B cell (primary cell): ENCODE results near the gene CIT. TPM values are rescaled to one million over a fixed set of nuclear protein-coding genes. Genes with fewer than 3 reads are reported as not detected.

ENCODE experiments used
- ATAC-seq: fragments of 200-7000 bp; cut with Tn5 transposase; one replicate; pipeline ENCODE4 v1.10.0; 2021; ENCODE audit warnings: low read depth, mild to moderate bottlenecking, moderate number of reproducible peaks, moderate library complexity
- CTCF ChIA-PET: fragments of 350-600 bp; sonication (Branson Sonifier 250); formaldehyde crosslinking; loops from one replicate; lab custom pipeline; 2021; ENCODE audit warnings: antibody characterized with exemption, inconsistent platforms; lab: Charles Lee
- POLR2A ChIA-PET: fragments of 350-600 bp; sonication (Branson Sonifier 250); formaldehyde crosslinking; loops from one replicate; lab custom pipeline; 2021; ENCODE audit warnings: antibody characterized with exemption; lab: Charles Lee
- DNase-seq: peaks from one replicate; pipeline ENCODE4 v3.0.0; 2013
- H2AFZ ChIP-seq: 2 replicates; pipeline ENCODE4 v1.6.1; 2012; ENCODE audit warnings: mild to moderate bottlenecking, low read depth, low read length; ENCODE audit not compliant: insufficient read depth, poor library complexity, severe bottlenecking
- H3K27ac ChIP-seq, 2 donors: 1 replicate in 1 of 2; 2 replicates in 1 of 2; pipeline ENCODE4 v1.5.1; 2012 to 2013; ENCODE audit warnings: low read length in 2 of 2, mild to moderate bottlenecking in 2 of 2, moderate library complexity in 1 of 2
- H3K27me3 ChIP-seq, 4 experiments: fragments of 200-600 bp in 1 of 4; sonication (generic) in 1 of 4; replicated peaks in 1 of 4; 1 replicate in 2 of 4; 2 replicates in 2 of 4; pipeline versions ENCODE4 v1.6.1 to v1.7.0; 2013 to 2016; ENCODE audit warnings: low read length in 3 of 4, mild to moderate bottlenecking in 2 of 4, mixed read lengths in 1 of 4, moderate library complexity in 1 of 4; ENCODE audit not compliant: insufficient read depth in 4 of 4, control insufficient read depth in 3 of 4; ENCODE audit errors: control extremely low read depth in 1 of 4
- H3K36me3 ChIP-seq, 2 experiments: replicated peaks in 1 of 2; 1 replicate in 1 of 2; 2 replicates in 1 of 2; pipeline versions ENCODE4 v1.6.1 to v1.7.1; 2013; ENCODE audit warnings: low read length in 1 of 2; ENCODE audit not compliant: insufficient read depth in 2 of 2, control insufficient read depth in 1 of 2; ENCODE audit errors: control extremely low read depth in 1 of 2, extremely low read depth in 1 of 2
- H3K4me1 ChIP-seq, 2 donors: fragments of 200-600 bp in 1 of 2; sonication (generic) in 1 of 2; 1 replicate in 1 of 2; 2 replicates in 1 of 2; pipeline versions ENCODE4 v1.5.1 to v1.6.1; 2013 to 2017; ENCODE audit warnings: low read length in 2 of 2; ENCODE audit not compliant: control insufficient read depth in 2 of 2, insufficient read depth in 2 of 2
- H3K4me2 ChIP-seq: replicated peaks from 2 replicates; pipeline ENCODE3; 2012; ENCODE audit warnings: mild to moderate bottlenecking, low read depth, low read length; ENCODE audit not compliant: poor library complexity, severe bottlenecking
- H3K4me3 ChIP-seq, 5 experiments: fragments of 200-600 bp in 1 of 5; sonication (generic) in 1 of 5; 1 replicate in 3 of 5; 2 replicates in 2 of 5; pipeline versions ENCODE4 v1.5.1 to v1.7.0; 2011 to 2016; ENCODE audit warnings: low read length in 4 of 5, mild to moderate bottlenecking in 4 of 5, low read depth in 2 of 5, control low read depth in 1 of 5, moderate library complexity in 1 of 5; ENCODE audit not compliant: insufficient read depth in 1 of 5; ENCODE audit errors: control extremely low read depth in 1 of 5, extremely low read depth in 1 of 5
- H3K79me2 ChIP-seq: fragments of 200-600 bp; sonication (generic); one replicate; pipeline ENCODE4 v1.6.0; 2016; ENCODE audit warnings: low read length; ENCODE audit not compliant: control insufficient read depth, insufficient read depth
- H3K9ac ChIP-seq: fragments of 200-600 bp; sonication (generic); 2 replicates; pipeline ENCODE4 v1.6.1; 2017; ENCODE audit warnings: mild to moderate bottlenecking, low read length, moderate library complexity
- H3K9me3 ChIP-seq, 3 donors: one replicate each; pipeline versions ENCODE4 v1.6.1 to v1.7.1; 2013; ENCODE audit warnings: low read length in 2 of 3; ENCODE audit not compliant: control insufficient read depth in 2 of 3, insufficient read depth in 1 of 3; ENCODE audit errors: control extremely low read depth in 1 of 3
- H4K20me1 ChIP-seq: 2 replicates; pipeline ENCODE4 v1.6.0; 2012; ENCODE audit warnings: mild to moderate bottlenecking, low read length; ENCODE audit not compliant: insufficient read depth, control insufficient read depth, poor library complexity, severe bottlenecking
- H3K27ac Mint-ChIP-seq: one replicate; pipeline ENCODE4 v1.8.0; 2021; ENCODE audit warnings: mixed read lengths
- H3K27me3 Mint-ChIP-seq: one replicate; pipeline ENCODE4 v1.8.0; 2021; ENCODE audit warnings: mixed read lengths
- H3K4me1 Mint-ChIP-seq: one replicate; pipeline ENCODE4 v1.8.0; 2021; ENCODE audit warnings: mixed read lengths
- H3K4me3 Mint-ChIP-seq: one replicate; pipeline ENCODE4 v1.8.0; 2021; ENCODE audit warnings: mixed read lengths
- H3K9me3 Mint-ChIP-seq: one replicate; pipeline ENCODE4 v1.8.0; 2022; ENCODE audit warnings: mixed read lengths; ENCODE audit not compliant: insufficient read depth
- EZH2 ChIP-seq: IDR thresholded peaks from 2 replicates; pipeline ENCODE4 v1.6.1; 2012; ENCODE audit warnings: borderline replicate concordance, low read depth, mild to moderate bottlenecking, moderate library complexity, low read length; ENCODE audit not compliant: insufficient read depth, poor library complexity, severe bottlenecking
- WGBS: methylation state at CpG from one replicate; pipeline ENCODE4 v1.1.5; 2013; ENCODE audit warnings: missing lambda C conversion rate; ENCODE audit not compliant: insufficient coverage; 5-methylcytosine and 5-hydroxymethylcytosine counted together
- intact Hi-C: fragments of 100-400 bp; cut with micrococcal nuclease; formaldehyde crosslinking; loops from one replicate; pipeline ENCODE4 v1.10.0; 2022
- polyA plus RNA-seq: library from polyadenylated mRNA; depleted of rRNA; stranded (reverse); fragments of >200 nt; gene quantifications from 2 replicates; pipeline ENCODE4 v1.2.3, GENCODE V29; 2012
- total RNA-seq, 2 donors: library from RNA; stranded (reverse); fragments of 120-200 nt in 1 of 2; gene quantifications; 1 replicate in 1 of 2; 2 replicates in 1 of 2; pipeline versions ENCODE4 v1.2.3 to v1.2.4, GENCODE V29; 2013 to 2022
- TF ChIP-seq, protein P1 (sequence below): fragments of 200-600 bp; IDR thresholded peaks from one replicate; pipeline ENCODE4 v1.8.0; 2022; ENCODE audit warnings: antibody characterized with exemption, mild to moderate bottlenecking

Gene CIT
- total and polyA plus RNA-seq, 2 donors (not counting 1 experiment from before 2014, with no cell fraction given): 1.4 to 6.1 TPM

- H3K27ac Mint-ChIP-seq: no peak overlapping the region
- intact Hi-C loops: no loop called here
- Histone ChIP-seq H3K9me3 (peaks cover 0 to 7% (median 0%) of the 10 kb centered on the region in 3 donors), H2AFZ (no peak overlapping the region), H4K20me1 (no peaks in the 10 kb centered on the region), H3K4me1 (peaks cover 19 to 29% of the 10 kb centered on the region in 2 donors), H3K9ac (no peak overlapping the region), H3K27me3 (no peaks in the 10 kb centered on the region), H3K27ac (no peak overlapping the region), H3K4me3 (no peak overlapping the region), H3K36me3 (peaks cover 0 to 13% of the 10 kb centered on the region in 2 experiments), H3K79me2 (no peaks in the 10 kb centered on the region), H3K4me2 (no peak overlapping the region)
- DNase-seq (no peak), ATAC-seq (no peak)
- ChIA-PET POLR2A (no interaction called here), CTCF (no interaction called here)
- H3K9me3 Mint-ChIP-seq: no peaks in the 10 kb centered on the region
- peaks cover 43% of the 10 kb centered on the region for H3K4me1 Mint-ChIP-seq
- TF ChIP-seq, protein P1, sequence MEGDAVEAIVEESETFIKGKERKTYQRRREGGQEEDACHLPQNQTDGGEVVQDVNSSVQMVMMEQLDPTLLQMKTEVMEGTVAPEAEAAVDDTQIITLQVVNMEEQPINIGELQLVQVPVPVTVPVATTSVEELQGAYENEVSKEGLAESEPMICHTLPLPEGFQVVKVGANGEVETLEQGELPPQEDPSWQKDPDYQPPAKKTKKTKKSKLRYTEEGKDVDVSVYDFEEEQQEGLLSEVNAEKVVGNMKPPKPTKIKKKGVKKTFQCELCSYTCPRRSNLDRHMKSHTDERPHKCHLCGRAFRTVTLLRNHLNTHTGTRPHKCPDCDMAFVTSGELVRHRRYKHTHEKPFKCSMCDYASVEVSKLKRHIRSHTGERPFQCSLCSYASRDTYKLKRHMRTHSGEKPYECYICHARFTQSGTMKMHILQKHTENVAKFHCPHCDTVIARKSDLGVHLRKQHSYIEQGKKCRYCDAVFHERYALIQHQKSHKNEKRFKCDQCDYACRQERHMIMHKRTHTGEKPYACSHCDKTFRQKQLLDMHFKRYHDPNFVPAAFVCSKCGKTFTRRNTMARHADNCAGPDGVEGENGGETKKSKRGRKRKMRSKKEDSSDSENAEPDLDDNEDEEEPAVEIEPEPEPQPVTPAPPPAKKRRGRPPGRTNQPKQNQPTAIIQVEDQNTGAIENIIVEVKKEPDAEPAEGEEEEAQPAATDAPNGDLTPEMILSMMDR: no peak
- no peak for TF ChIP-seq EZH2
- no peak overlapping the region for H3K4me3 Mint-ChIP-seq
- 93% methylated on average over 3 of the region's 4 CpGs for WGBS
- no peaks in the 10 kb centered on the region for H3K27me3 Mint-ChIP-seq
Measured at GRCh38 chr12:119685375-119685774, 191.7 kb downstream of the CIT start.

GRCh38 chr12:119684711-119685369 lies 192.3 kb downstream of the CIT start:
- 96% methylated on average over 8 of the region's 10 CpGs for WGBS
- H4K20me1 ChIP-seq: no peaks in the 10 kb centered on the region
- no peak for DNase-seq
- H3K4me3 Mint-ChIP-seq: no peak overlapping the region
- H3K4me2 ChIP-seq: no peak overlapping the region
- no peak overlapping the region for H3K27ac ChIP-seq
- ChIA-PET CTCF (no interaction called here), POLR2A (no interaction called here)
- TF ChIP-seq EZH2: no peak
- TF ChIP-seq, protein P1: no peak
- peaks cover 19 to 29% of the 10 kb centered on the region in 2 donors for H3K4me1 ChIP-seq
- no peaks in the 10 kb centered on the region for H3K79me2 ChIP-seq
- no peak overlapping the region for H3K4me3 ChIP-seq
- H3K36me3 ChIP-seq: peaks cover 0 to 18% of the 10 kb centered on the region in 2 experiments
- no peaks in the 10 kb centered on the region for H3K27me3 Mint-ChIP-seq
- no peak overlapping the region for H3K27ac Mint-ChIP-seq
- H2AFZ ChIP-seq: no peak overlapping the region
- ATAC-seq: no peak
- H3K4me1 Mint-ChIP-seq: peaks cover 43% of the 10 kb centered on the region
- peaks cover 0 to 7% (median 0%) of the 10 kb centered on the region in 3 donors for H3K9me3 ChIP-seq
- no peaks in the 10 kb centered on the region for H3K9me3 Mint-ChIP-seq
- intact Hi-C loops: no loop called here
- no peak overlapping the region for H3K9ac ChIP-seq
- H3K27me3 ChIP-seq: no peaks in the 10 kb centered on the region
